LNCaP clone FGC (cell line): ENCODE data around the gene CYP4F11.
"Not testable (repeated sequence)": the region's sequence is repeated elsewhere in the genome, so short reads cannot be mapped to it uniquely, and the experiment has no call there.

Source experiments
- DNase-seq: peaks from one replicate; pipeline ENCODE4 v3.0.0-alpha.2; 2011; ENCODE audit warnings: low read depth
- H3K4me3 ChIP-seq: 2 replicates; pipeline ENCODE4 v1.5.1; 2011; ENCODE audit warnings: mild to moderate bottlenecking, low read depth, low read length, control low read depth
- TF ChIP-seq, protein P1 (sequence below): IDR thresholded peaks from 2 replicates; pipeline ENCODE4 v1.5.1; 2012; ENCODE audit warnings: mild to moderate bottlenecking; ENCODE audit not compliant: control insufficient read depth, insufficient read depth; ENCODE audit errors: extremely low read depth

The CYP4F11 gene

GRCh38 chr19:15936950-15937349 lies 2.6 kb upstream of the CYP4F11 start:
- DNase-seq = no peak
- TF ChIP-seq, protein P1, sequence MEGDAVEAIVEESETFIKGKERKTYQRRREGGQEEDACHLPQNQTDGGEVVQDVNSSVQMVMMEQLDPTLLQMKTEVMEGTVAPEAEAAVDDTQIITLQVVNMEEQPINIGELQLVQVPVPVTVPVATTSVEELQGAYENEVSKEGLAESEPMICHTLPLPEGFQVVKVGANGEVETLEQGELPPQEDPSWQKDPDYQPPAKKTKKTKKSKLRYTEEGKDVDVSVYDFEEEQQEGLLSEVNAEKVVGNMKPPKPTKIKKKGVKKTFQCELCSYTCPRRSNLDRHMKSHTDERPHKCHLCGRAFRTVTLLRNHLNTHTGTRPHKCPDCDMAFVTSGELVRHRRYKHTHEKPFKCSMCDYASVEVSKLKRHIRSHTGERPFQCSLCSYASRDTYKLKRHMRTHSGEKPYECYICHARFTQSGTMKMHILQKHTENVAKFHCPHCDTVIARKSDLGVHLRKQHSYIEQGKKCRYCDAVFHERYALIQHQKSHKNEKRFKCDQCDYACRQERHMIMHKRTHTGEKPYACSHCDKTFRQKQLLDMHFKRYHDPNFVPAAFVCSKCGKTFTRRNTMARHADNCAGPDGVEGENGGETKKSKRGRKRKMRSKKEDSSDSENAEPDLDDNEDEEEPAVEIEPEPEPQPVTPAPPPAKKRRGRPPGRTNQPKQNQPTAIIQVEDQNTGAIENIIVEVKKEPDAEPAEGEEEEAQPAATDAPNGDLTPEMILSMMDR = no peak
- no peak overlapping the region for H3K4me3 ChIP-seq

GRCh38 chr19:15936173-15936572 lies 1.8 kb upstream of the CYP4F11 start:
- TF ChIP-seq, protein P1 = no peak
- DNase-seq = no peak
- no peak overlapping the region for H3K4me3 ChIP-seq

- TF ChIP-seq, protein P1 = no peak
- DNase-seq = peak; percentile 59
- H3K4me3 ChIP-seq = no peak overlapping the region
Measured at GRCh38 chr19:15935167-15935702, 906 bp upstream of the CYP4F11 start.

DNA sequence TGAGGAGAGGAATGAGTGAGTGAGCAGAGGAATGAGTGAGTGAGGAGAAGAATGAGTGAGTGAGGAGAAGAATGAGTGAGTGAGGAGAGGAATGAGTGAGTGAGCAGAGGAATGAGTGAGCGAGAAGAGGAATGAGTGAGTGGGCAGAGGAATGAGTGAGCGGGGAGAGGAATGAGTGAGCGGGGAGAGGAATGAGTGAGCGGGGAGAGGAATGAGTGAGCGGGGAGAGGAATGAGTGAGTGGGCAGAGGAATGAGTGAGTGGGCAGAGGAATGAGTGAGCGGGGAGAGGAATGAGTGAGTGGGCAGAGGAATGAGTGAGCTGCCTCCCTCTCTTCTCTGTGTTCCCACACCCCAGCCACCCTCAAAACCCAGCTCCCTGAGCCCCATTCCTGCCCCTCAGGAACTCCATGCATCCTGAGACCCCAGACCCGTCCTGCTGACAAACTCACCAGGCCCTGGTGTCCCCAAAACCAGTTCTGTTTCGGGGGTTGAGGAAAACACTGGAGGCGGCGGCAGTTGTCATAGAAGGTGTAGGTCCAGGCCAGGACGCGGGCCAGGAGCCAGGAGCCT lies 483 bp downstream of the CYP4F11 start:
- DNase-seq = not testable (repeated sequence)
- H3K4me3 ChIP-seq = 0 out of 2 replicates have a peak overlapping the region, but pooled peaks have one; percentile 1

GRCh38 chr19:15928321-15928720 lies 6.0 kb downstream of the CYP4F11 start:
- no peak for DNase-seq
- H3K4me3 ChIP-seq = no peak overlapping the region
- TF ChIP-seq, protein P1 = no peak

- no peak overlapping the region for H3K4me3 ChIP-seq
- TF ChIP-seq, protein P1 = no peak
- DNase-seq = peak; percentile 71
Measured at GRCh38 chr19:15926484-15926883, 7.8 kb downstream of the CYP4F11 start.

- TF ChIP-seq, protein P1 = no peak
- H3K4me3 ChIP-seq = no peak overlapping the region
- no peak for DNase-seq
Measured at GRCh38 chr19:15923702-15924101, 10.6 kb downstream of the CYP4F11 start.
